NOMO-1 (cell line): ENCODE data around the gene DYNC2I2.
"Not testable (repeated sequence)": the region's sequence is repeated elsewhere in the genome, so short reads cannot be mapped to it uniquely, and the experiment has no call there.

Experiments
- DNase-seq, 2 experiments: peaks; one replicate each; lab custom pipeline; 2025; ENCODE audit not compliant: unreplicated experiment in 2 of 2; lab: John Stamatoyannopoulos, UW

DYNC2I2 gene

DNA sequence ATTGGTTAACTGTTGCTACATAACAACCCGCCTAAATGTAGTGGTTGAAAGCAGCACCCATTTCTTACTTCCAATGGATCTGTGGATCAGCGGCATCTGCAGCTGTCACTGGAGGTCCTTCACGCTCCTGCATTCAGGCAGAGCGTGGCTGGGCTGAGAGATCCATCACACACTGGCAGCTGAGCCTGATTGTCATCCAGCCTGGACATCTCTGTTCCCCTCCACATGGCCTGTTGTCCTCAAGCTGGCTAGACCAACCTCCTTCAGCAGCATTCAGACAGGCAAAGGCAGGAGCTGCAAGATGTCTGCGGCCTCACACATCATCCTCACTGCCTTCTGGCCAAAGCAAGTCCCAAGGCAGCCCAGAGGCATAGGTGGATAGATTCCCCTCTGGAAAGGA, 36.9 kb downstream of the DYNC2I2 start:
- no peak for DNase-seq

DNA sequence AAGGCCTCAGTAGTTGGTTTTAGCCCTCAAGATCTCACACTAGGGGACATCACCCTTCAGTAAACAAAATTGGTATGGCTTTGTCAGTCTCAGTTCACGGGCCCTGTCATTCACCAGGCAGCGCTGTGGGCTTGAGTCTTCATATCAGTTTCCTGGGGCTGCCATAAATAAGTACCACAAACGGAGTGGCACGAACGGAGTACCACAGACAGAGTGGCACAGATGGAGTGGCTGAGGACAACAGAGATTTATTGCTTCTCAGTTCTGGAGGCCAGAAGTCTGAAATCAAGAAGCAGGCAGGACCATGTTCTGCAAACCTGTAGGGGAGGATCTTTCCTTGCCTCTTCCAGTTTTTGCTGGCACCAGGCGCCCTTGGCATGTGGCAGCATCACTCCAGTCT, 37.5 kb downstream of the DYNC2I2 start:
- no peak for DNase-seq

DNA sequence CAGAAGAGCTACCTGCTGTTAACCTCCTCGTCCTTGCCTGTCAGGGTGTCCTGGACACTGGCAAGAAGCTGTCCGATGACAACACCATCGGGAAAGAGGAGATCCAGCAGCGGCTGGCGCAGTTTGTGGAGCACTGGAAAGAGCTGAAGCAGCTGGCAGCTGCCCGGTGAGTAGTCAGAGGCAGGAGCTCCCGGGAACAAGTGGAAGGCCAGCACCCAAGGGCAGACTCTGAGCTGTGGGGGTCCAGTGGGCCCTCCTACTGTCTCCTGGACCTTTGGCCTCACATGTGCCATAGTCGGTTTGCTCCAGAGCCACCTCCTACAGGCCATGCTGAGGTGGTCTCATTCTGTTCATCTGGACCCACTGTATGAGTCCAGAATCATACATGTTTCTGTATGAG, 38.7 kb downstream of the DYNC2I2 start:
- DNase-seq = no peak

DNA sequence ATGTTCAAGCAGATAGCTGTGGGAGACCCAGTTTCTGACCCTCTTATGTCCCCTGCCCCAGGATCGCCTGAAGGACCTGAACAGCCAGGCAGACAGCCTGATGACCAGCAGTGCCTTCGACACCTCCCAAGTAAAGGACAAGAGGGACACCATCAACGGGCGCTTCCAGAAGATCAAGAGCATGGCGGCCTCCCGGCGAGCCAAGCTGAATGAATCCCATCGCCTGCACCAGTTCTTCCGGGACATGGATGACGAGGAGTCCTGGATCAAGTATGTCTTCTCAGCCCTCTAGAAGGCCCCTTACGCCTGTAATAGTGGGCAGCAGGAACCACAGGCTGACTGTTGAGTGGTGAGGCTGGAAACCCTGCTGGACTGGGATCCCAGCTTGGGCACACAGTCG, 41.1 kb downstream of the DYNC2I2 start:
- DNase-seq = no peak

DNA sequence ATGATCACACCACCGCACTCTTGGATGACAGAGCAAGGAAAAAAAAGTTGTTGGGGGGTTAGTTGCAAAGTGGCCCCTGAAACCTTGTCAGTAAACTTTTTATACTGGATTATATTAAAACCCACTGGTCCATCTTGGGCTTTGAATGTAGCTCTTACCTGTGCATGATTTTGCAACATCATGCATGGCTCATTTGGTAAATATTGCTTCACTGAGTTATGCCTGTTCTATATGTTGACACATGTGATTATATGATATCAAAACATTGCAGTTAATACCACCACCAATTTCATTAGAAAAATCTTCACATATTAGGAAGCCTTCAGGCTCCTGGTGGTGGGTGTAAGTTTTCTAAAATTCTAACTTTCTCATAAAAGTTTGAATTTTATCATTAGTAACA, 41.9 kb downstream of the DYNC2I2 start:
- no peak for DNase-seq

DNA sequence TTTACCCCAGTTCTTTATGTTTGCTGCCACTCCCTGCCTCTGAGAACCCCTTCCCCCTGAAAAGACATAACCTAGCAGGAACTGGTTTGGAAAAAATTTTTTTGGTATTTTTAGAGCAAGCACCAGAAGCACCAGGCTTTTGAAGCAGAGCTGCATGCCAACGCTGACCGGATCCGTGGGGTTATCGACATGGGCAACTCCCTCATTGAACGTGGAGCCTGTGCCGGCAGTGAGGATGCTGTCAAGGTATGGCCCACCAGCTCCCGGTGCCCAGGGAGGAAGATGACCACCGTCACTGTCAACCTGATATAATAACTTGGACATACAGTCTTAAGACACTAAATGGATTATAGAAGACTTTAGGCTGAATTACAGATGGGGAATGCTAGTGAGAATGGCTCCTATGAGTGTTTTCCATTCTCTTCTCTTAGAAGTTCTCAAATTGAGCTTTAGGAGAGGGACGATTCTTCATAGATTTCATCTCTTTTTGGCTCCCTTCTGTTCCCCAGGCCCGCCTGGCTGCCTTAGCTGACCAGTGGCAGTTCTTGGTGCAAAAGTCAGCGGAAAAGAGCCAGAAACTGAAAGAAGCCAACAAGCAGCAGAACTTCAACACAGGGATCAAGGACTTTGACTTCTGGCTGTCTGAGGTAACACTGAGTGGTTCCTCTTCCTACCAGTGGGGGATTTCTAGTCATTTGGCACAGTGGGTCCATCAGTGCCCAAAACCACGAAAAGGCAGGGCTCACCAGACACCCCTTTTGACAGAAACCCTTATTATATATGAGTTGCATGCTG, 44.9 kb downstream of the DYNC2I2 start:
- no peak for DNase-seq

DNA sequence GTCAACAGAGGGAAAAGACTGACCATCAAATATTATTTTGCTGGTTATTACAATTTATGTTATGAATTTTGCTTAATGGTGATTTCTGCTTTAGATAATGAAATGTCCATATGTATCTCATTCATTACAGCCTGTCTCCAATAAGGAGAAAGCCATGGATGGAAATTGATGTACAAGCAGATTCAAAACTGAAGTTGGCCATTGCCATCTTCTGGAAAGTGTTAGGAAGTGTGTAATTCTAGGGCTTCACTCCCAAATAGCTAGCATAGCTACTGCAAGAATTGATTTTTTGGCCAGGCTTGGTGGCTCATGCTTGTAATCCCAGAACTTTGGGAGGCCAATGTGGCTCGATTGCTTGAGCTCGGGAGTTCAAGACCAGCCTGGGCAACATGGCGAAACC, 45.8 kb downstream of the DYNC2I2 start:
- DNase-seq = no peak

DNA sequence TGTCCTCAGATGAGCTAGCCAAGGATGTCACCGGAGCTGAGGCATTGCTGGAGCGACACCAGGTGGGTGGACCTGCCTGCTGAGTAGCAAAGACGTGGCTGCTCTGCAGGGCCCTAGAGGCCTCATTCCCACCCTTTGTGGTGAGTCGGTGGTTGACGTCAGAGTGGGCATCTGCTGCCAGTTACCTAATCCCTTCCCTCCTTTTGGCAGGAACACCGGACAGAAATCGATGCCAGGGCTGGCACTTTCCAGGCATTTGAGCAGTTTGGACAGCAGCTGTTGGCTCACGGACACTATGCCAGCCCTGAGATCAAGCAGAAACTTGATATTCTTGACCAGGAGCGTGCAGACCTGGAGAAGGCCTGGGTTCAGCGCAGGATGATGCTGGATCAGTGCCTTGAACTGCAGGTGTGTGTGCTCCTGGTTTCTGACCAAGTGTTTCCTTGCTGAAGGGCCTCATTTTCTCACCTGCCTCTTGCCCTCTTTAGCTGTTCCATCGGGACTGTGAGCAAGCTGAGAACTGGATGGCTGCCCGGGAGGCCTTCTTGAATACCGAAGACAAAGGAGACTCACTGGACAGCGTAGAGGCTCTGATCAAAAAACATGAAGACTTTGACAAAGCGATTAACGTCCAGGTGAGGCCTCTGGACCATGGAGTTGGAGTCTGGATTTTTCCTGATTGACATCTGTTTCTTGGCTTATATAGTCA, 48.9 kb downstream of the DYNC2I2 start:
- no peak for DNase-seq

DNA sequence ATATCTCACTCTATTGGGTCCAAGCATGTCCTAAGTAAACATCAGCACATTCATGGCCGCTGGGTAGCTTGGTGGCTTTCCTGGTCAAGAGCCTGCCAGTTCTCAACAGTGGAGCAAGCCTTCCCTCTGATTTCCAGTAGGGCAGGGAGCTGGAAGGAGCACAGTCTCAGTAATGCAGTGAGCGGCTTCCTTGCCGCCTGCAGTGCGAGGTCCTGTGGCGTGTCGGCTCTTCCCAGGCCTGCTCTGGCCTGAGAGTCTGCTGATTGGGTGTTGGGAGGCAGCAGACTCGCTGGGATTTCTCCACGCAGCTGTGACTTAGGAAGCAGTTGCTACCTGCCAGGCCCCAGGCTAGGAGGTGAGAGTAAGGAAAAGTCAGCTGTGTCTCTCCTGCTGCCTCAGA, 53.0 kb downstream of the DYNC2I2 start:
- DNase-seq = no peak

DNA sequence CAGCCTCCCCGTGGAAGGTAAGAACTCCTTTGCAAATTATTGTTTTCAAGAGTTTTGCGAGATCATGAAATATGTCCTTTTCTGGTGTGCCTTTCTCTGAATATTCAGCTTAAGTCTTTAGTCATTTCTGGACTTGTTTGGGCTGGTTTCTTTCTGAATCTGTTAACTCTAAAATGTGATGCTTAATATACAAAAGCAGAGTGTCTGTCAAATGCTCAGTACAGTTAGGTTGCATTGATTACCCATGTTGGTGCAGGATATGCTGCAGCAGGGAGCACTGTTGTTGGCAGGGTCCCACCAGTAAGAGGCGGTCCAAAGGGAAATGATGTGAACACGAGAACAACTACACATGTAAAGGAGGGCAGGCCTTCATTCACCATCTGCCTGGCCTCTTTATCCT, 56.5 kb downstream of the DYNC2I2 start:
- DNase-seq = no peak

DNA sequence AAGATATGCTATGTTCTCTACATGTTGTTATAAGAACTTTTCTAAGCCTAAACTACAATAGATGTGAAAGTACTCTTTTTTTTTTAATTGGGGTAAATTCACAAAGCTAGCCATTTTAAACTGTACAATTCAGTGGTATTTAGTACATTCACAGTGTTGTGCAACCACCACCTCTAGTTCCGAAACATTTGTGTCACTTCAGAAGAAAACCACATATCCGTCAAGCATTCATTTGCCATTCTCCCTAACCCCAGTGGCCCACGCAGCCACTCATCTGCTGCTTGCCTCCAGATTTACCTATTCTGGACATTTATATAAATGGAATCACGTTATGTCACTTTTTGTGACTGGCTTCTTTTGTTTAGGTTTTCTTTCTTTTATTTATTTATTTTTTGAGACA, 61.2 kb downstream of the DYNC2I2 start:
- no peak for DNase-seq

DNA sequence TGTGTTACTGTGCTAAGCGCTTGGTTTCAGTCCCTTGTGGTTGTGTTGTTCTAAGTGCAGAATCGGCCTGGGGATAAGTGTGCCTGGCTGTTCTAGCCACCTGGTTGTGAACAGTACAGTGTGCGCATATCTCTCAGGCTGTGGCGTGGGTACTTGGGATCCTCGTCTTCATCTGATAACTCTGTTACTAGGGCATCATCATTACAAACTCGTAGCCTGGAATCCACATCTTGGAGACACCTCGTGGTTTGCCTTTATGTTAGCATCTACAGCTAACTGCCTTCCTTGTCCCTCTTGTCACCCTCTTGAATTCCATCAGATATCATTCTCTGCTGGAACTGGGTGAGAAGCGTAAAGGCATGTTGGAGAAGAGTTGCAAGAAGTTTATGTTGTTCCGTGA, 62.8 kb downstream of the DYNC2I2 start:
- no peak for DNase-seq

DNA sequence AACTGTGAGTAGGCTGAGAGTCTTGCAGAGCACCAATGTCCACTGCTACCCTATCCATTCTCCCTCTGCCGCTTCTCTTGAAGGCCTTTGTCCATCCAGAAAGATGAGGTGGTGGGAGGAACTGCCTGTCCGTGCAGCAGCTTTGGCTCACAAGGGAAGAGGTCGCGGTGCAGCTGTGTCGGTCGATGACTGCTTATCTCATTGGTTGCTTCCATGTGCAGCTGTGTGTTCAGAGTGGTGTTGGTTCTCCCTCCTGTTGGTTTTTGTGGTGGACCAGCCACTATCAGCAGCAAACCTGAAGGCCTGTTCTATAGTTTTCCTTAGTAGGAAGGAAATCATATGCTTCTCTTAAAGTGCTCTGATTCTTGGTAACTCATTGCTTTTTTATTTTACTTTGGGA, 63.6 kb downstream of the DYNC2I2 start:
- no peak for DNase-seq

DNA sequence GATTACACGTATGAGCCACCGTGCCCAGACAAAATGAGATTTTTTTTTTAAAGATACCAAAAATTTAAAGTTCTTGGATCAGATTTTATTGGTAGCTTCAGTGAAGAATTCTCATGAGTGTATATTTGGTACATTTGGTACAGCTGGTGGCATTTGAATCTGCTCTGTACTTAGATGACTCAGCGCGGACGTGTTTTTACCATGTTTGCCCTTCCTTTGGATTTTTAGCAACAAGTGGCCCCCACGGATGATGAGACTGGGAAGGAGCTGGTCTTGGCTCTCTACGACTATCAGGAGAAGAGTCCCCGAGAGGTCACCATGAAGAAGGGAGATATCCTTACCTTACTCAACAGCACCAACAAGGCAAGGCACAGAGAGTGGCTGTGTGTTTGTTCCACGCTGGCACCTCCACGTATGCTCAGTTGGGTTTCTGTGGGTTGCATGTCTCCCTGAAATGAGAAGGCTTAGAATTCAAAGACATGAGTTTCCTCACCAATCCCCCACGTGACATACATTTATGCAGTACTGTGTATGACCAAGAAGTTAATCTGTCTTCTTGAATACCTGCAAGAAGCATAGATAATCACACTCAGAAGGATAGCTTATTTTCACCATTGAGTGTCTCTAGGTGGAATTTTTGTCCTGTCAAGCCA, 67.9 kb downstream of the DYNC2I2 start:
- DNase-seq = no peak

DNA sequence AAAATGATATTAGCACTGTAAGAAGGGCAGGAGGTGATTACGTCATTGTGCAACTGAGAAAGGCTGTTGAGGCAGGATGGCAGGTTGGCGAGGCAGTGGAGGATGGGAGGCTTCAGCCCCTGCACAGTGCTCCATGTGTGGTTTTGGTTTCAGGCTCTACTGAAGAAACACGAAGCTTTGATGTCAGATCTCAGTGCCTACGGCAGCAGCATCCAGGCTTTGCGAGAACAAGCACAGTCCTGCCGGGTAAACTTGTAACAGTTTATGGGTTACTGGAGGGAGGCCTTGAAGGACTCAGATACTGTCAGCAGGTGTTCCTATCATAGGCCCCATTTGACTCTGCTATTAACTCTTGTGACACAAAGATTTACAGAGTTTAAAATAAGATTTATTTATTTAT, 69.2 kb downstream of the DYNC2I2 start:
- no peak for DNase-seq

DNA sequence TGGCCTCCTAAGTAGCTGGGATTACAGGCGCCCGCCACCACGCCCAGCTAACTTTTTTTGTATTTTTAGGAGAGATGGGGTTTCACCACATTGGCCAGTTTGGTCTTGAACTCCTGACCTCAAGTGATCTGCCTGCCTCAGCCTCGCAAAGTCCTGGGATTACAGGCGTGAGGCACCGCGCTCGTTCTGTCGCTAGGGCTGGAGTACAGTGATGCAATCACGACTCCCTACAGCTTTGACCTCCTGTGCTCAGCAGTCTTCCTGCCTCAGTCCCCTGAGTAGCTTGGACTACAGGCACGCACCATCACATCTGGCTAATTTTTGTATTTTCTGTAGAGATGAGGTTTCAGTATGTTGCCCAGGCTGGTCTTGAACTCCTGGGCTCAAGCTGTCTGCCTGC, 69.7 kb downstream of the DYNC2I2 start:
- DNase-seq = not testable (repeated sequence)

DNA sequence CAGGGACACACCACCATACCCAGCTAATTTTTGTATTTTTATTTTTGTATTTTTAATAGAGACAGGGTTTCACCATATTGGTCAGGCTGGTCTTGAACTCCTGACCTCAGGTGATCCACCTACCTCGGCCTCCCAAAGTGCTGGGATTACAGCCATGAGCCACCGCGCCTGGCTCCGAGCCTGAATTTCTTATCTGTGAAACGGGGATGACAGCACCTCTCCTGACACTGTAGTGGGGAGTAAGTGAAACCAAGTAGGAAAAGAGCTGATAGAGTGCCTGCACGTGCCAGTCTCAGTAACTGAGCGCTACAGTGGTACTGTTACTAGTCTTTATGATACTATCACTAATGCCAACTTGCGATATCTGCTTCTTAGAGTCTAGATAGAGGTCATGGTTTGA, 71.5 kb downstream of the DYNC2I2 start:
- DNase-seq = not testable (repeated sequence)
